GM21576 (cell line): ENCODE results near the gene BCAR3.

ENCODE experiments used
- ATAC-seq: cut with Tn5 transposase; IDR thresholded peaks from one replicate; pipeline ENCODE4 v1.9.1; 2021; ENCODE audit warnings: mild to moderate bottlenecking, moderate library complexity; ENCODE audit not compliant: unreplicated experiment

Gene BCAR3

GRCh38 chr1:93617670-93618499, 63.8 kb downstream of the BCAR3 start:
- ATAC-seq: no peak

- ATAC-seq: no peak
These were observed 64.5 kb downstream of the BCAR3 start for GRCh38 chr1:93616996-93617669.

- no peak for ATAC-seq
These were observed 65.2 kb downstream of the BCAR3 start for GRCh38 chr1:93616221-93616995.

DNA sequence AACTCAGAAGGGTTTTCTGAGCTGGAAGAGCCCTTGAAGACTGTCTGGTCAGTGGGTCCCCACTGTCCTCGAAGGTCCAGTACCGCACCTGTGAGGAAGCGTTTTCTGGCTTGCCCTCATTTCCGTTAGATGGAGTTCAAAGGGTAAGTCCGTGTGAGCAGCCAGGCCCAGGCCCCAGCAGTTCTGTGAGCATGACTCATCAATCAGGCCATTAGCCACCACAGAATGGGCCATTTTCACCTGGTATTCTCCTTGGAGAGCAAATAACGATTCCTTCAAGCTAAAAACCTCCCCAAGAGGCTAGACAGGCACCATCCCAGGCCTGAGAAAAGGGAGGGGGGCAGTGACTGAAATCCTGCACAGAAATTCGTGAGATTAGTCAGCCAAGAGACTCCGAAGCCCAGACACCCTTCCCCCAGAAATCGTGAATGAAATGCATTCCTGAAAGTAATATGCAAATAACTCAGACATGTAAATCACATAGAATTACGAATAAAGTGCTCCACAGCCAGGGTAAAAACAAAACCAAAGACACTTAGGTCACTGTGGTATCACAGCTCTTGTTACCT, 66.0 kb downstream of the BCAR3 start:
- peak; percentile 75 for ATAC-seq

- ATAC-seq: peak; percentile 47
These were observed 66.6 kb downstream of the BCAR3 start for GRCh38 chr1:93614986-93615581.

- no peak for ATAC-seq
These were observed 67.1 kb downstream of the BCAR3 start for GRCh38 chr1:93614541-93614940.

DNA sequence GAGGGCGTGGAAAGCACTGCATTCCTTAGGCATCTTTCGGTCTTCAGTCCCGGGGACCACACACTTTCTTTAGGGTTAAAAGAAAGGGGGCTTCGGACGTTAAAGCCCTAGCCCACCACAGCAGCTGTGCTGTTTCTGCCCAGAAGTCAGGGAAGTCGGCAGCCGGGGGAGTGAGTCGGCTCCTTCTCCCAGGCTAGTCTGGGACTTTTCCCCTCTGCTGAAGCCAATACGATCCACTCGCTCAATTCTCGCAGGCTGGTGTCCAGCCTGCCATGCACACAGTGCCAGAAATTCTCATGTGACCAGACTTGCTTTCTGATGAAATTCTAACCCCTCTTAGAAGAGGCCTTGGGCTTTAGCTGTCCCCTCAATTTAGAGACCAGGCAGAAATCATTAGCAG, 67.7 kb downstream of the BCAR3 start:
- no peak for ATAC-seq

GRCh38 chr1:93612510-93612909, 69.1 kb downstream of the BCAR3 start:
- ATAC-seq: no peak

DNA sequence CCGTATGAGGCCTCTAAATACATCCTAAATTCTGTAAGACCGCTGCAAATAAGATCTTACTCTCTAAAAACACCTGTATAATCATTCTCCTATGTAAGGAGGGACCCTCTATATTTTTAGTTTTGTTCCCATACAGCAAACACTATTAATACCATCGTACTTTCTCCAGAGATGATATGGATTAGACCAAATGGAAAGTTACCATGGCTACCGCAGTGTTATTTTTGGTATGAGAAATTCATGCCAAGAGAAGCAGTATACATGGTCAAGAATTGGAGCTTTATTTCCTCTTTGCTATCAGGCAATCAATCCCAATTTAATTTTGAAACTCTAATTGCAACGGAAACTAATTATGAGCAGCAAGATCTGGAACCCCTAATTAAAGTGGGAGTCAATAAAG, 70.0 kb downstream of the BCAR3 start:
- no peak for ATAC-seq

DNA sequence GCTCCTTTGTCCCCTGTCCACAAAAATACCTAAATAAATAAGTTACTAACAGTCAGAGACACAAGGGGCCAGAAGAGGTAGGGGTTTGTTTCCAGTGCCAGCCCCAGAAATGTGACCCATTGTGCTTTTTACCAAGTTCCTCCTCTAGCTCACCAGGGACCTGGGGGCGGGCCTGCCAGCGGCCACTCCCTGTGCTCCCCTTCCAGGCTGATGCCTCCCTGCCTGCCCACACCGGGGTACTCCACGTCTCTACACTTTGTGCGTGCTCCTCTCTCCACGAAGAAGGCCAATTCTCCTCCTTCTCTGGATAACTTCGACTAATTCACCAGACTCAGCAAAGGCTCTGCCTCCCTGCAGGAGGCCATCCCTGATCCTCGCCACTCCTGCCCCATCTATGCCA, 72.1 kb downstream of the BCAR3 start:
- no peak for ATAC-seq

GRCh38 chr1:93608187-93609109, 73.2 kb downstream of the BCAR3 start:
- ATAC-seq: peak; percentile 19

- peak; percentile 88 for ATAC-seq
These were observed 73.8 kb downstream of the BCAR3 start for GRCh38 chr1:93607814-93608186.

- no peak for ATAC-seq
These were observed 75.7 kb downstream of the BCAR3 start for GRCh38 chr1:93605812-93606512.

- no peak for ATAC-seq
These were observed 76.5 kb downstream of the BCAR3 start for GRCh38 chr1:93605026-93605568.

GRCh38 chr1:93604411-93604810, 77.2 kb downstream of the BCAR3 start:
- ATAC-seq: no peak

- ATAC-seq: no peak
These were observed 78.0 kb downstream of the BCAR3 start for GRCh38 chr1:93603601-93604000.

DNA sequence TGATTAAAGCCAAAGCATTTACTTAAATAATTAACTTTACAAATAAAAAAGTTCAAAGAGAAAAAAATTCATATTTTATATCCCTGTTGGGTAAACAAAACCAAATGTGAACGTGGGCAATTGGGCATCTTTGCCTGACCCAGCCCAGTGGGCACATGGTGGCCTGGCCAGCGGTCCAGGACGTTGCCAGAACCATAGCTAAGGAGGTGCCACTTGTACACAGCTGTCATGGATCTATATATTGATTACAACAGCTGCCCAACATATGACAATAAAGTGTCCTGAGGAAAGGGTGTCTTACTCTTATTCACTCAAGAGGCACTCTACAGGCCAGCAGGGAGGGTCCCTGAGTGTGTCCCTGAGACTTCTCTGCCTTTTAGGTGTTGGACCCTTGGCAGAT, 78.5 kb downstream of the BCAR3 start:
- ATAC-seq: no peak

DNA sequence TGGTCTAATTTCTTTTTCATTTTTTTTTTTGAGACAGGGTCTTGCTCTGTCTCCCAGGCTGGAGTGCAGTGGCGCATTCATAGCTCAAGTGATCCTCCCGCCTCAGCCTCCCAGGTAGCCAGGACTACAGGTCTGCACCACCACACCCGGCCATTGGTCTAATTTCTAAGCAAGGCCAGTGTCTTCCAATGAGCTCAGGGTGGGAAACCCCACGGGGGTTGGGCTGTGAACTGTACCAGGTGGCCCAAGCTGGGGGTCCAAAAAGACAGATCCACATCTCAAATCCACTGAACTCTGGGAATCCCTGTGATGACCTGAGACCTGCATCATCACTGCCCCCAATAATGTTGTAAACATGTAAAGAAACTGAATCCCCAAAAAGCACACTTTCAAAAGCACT, 79.5 kb downstream of the BCAR3 start:
- no peak for ATAC-seq

DNA sequence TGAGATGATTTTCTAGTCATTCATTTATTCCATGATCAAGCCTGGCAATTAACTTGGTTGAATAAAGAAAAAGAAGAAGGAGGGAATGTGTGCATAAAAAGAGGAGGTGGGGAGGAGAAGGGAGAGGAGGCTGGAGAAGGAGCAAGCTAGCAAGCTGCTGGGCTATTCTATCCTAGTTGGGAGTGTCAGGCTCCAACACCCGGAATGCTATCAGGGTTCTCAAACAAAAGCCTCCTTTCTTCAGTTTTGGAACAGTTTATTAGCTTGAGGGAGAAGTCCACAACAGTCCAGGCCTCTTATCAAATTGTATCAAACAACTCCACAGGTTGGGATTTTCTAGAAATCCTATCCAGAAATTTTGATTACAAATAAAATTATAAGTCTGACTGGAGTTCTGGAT, 80.0 kb downstream of the BCAR3 start:
- no peak for ATAC-seq
